Choroid plexus epithelial cell (primary cell): ENCODE data around the gene PSEN2.

Experiments
- DNase-seq: peaks from one replicate; pipeline ENCODE4 v3.0.0-alpha.2; 2010; ENCODE audit warnings: low read depth
- H3K4me3 ChIP-seq: 2 replicates; pipeline ENCODE4 v1.5.1; 2011; ENCODE audit warnings: low read depth, mild to moderate bottlenecking, control low read depth, low read length, moderate library complexity
- CTCF ChIP-seq: conservative IDR thresholded peaks from 2 replicates; pipeline ENCODE4 v1.5.1; 2011; ENCODE audit warnings: low read depth, mild to moderate bottlenecking, control low read depth, inconsistent platforms, low read length, moderate library complexity

PSEN2 gene

GRCh38 chr1:226882631-226883409, 12.4 kb downstream of the PSEN2 start:
- peak; percentile 55 for DNase-seq
- no peak for TF ChIP-seq CTCF
- peak overlapping the region; percentile 36 for H3K4me3 ChIP-seq

GRCh38 chr1:226883630-226884029, 13.2 kb downstream of the PSEN2 start:
- no peak overlapping the region for H3K4me3 ChIP-seq
- DNase-seq = no peak
- TF ChIP-seq CTCF = no peak

GRCh38 chr1:226884116-226884625, 13.8 kb downstream of the PSEN2 start:
- DNase-seq = no peak
- H3K4me3 ChIP-seq = no peak overlapping the region
- no peak for TF ChIP-seq CTCF

- H3K4me3 ChIP-seq = no peak overlapping the region
- no peak for DNase-seq
- no peak for TF ChIP-seq CTCF
Measured at GRCh38 chr1:226884966-226885820, 14.8 kb downstream of the PSEN2 start.

DNA sequence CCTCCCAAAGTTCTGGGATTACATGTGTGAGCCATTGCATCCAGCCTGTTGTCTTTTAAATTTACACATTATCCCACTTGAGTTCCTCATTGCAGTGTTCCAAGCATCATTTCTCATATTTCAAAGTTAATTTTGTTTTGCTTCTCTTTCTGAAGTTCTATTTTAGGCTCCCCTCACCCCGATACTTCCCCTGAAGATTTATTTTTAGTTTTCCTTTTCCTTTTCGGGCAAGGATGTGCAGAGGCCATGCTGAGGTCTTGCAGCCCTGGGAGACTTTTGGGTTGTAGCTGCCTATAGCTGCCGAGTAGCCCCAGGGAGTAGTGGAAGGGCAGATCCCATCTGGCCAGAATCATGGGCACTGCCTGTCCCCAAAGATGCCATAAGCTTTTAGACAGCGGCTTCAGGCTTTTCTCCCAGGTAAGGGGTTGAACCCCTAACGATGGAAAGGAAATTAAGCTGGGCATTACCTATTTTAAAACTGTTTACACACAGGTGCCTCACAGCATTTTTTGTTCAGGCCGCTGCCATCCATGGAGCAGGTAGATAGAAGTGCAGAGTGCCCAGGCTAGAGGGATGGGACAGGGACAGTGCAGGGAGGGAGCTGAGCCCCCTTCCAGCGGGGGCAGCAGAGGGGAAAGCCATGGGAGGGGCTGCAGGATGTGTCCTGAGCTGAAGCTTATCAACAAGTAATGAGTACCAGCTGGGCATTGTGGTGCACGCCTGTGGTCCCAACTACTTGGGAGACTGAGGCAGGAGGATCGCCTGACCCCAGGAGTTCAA, 15.9 kb downstream of the PSEN2 start:
- no peak for DNase-seq
- no peak overlapping the region for H3K4me3 ChIP-seq
- no peak for TF ChIP-seq CTCF

DNA sequence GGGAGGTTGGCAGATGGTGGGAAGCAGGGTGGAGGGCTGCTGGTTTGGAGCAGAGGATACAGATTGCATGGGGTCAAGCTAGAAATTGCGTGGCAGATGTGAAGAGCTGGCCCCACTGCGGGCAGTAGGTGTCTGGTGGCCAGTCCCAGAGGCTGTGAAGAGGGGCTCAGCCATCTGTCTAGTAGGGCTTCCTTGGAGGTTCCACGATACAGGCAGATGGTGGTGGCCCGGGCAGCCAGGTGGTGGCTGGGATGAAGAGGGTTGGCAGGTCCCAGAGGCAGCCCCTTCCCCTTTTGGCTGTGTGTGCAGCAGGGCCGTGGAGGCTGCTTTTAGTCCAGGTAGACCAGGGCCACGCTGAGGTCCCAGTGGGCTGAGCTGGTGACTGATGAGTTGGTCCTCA, 16.6 kb downstream of the PSEN2 start:
- no peak for DNase-seq
- no peak for TF ChIP-seq CTCF
- no peak overlapping the region for H3K4me3 ChIP-seq
